MV-4-11 (cell line): Measurements from ENCODE around the gene DHPS.
"Not testable (repeated sequence)": the region's sequence is repeated elsewhere in the genome, so short reads cannot be mapped to it uniquely, and the experiment has no call there.

ENCODE experiments used
- DNase-seq: peaks from one replicate; lab custom pipeline; 2025; lab: John Stamatoyannopoulos, UW

The DHPS gene

GRCh38 chr19:12705654-12706331 lies 24.1 kb upstream of the DHPS start:
- no peak for DNase-seq

- DNase-seq, result no peak
Measured at GRCh38 chr19:12705169-12705568, 23.5 kb upstream of the DHPS start.

GRCh38 chr19:12703046-12703445 lies 21.4 kb upstream of the DHPS start:
- DNase-seq, result peak; percentile 68

GRCh38 chr19:12701596-12702282 lies 20.1 kb upstream of the DHPS start:
- no peak for DNase-seq

GRCh38 chr19:12698138-12698537 lies 16.5 kb upstream of the DHPS start:
- DNase-seq, result peak; percentile 45

GRCh38 chr19:12697425-12697824 lies 15.7 kb upstream of the DHPS start:
- DNase-seq, result not testable (repeated sequence)

GRCh38 chr19:12696366-12697335 lies 15.0 kb upstream of the DHPS start, which contains the start of gene FBXW9:
Gene FBXW9, minus strand, starts transcription at chr19:12696631. Its CDS starts 50 bp downstream, at chr19:12696581.
- DNase-seq, result peak; percentile 99

- DNase-seq, result no peak
Measured at GRCh38 chr19:12695997-12696365, 14.3 kb upstream of the DHPS start.

GRCh38 chr19:12695514-12695913 lies 13.8 kb upstream of the DHPS start:
- DNase-seq, result no peak

GRCh38 chr19:12695096-12695495 lies 13.4 kb upstream of the DHPS start:
- peak; percentile 49 for DNase-seq

- DNase-seq, result no peak
Measured at GRCh38 chr19:12694641-12695040, 13.0 kb upstream of the DHPS start.

GRCh38 chr19:12692960-12693359 lies 11.3 kb upstream of the DHPS start:
- no peak for DNase-seq

- DNase-seq, result no peak
Measured at GRCh38 chr19:12689581-12690216, 8.0 kb upstream of the DHPS start.

- no peak for DNase-seq
Measured at GRCh38 chr19:12689012-12689411, 7.3 kb upstream of the DHPS start.

- DNase-seq, result no peak
Measured at GRCh38 chr19:12687496-12688196, 6.0 kb upstream of the DHPS start, which contains the start of gene GNG14. Gene GNG14, plus strand, starts transcription at chr19:12687998. Its CDS starts 51 bp downstream, at chr19:12688049.

GRCh38 chr19:12685831-12686230 lies 4.2 kb upstream of the DHPS start:
- no peak for DNase-seq

- DNase-seq, result no peak
Measured at GRCh38 chr19:12680034-12680433, 1.6 kb downstream of the DHPS start.

GRCh38 chr19:12678039-12678438 lies 3.6 kb downstream of the DHPS start:
- peak; percentile 27 for DNase-seq

- no peak for DNase-seq
Measured at GRCh38 chr19:12676928-12677327, 4.8 kb downstream of the DHPS start.

- peak; percentile 76 for DNase-seq
Measured at GRCh38 chr19:12676384-12676792, 5.3 kb downstream of the DHPS start.

GRCh38 chr19:12675940-12676339 lies 5.7 kb downstream of the DHPS start:
- no peak for DNase-seq
